Subcutaneous abdominal adipose tissue (tissue), 5 donors: Measurements from ENCODE around the gene MIOX.

Source experiments
- H3K27ac ChIP-seq: one replicate; pipeline ENCODE4 v1.7.0; 2013; ENCODE audit warnings: low read depth, mild to moderate bottlenecking, inconsistent platforms, low read length, moderate library complexity
- H3K27me3 ChIP-seq, 5 donors: one replicate each; pipeline ENCODE4 v1.7.0; 2013; ENCODE audit warnings: low read length in 5 of 5, inconsistent platforms in 1 of 5; ENCODE audit not compliant: control insufficient read depth in 5 of 5, insufficient read depth in 4 of 5
- H3K36me3 ChIP-seq, 5 donors: one replicate each; pipeline ENCODE4 v1.7.0; 2013; ENCODE audit warnings: low read length in 5 of 5; ENCODE audit not compliant: control insufficient read depth in 5 of 5, insufficient read depth in 5 of 5
- H3K4me1 ChIP-seq, 5 donors: one replicate each; pipeline ENCODE4 v1.7.0; 2013; ENCODE audit warnings: low read length in 5 of 5, mild to moderate bottlenecking in 3 of 5, moderate library complexity in 1 of 5; ENCODE audit not compliant: control insufficient read depth in 5 of 5, insufficient read depth in 5 of 5
- H3K4me3 ChIP-seq, 5 donors: one replicate each; pipeline ENCODE4 v1.7.0; 2013; ENCODE audit warnings: low read length in 5 of 5, low read depth in 1 of 5
- H3K9ac ChIP-seq, 5 donors: one replicate each; pipeline ENCODE4 v1.7.0; 2013; ENCODE audit warnings: low read length in 5 of 5, mild to moderate bottlenecking in 4 of 5, moderate library complexity in 3 of 5
- H3K9me3 ChIP-seq, 5 donors: one replicate each; pipeline ENCODE4 v1.7.0; 2013; ENCODE audit warnings: low read length in 5 of 5; ENCODE audit not compliant: control insufficient read depth in 5 of 5
- donor health status: healthy.
- donor health status: healthy.
- donor health status: healthy.
- donor health status: healthy.
- donor health status: healthy.

MIOX gene

DNA sequence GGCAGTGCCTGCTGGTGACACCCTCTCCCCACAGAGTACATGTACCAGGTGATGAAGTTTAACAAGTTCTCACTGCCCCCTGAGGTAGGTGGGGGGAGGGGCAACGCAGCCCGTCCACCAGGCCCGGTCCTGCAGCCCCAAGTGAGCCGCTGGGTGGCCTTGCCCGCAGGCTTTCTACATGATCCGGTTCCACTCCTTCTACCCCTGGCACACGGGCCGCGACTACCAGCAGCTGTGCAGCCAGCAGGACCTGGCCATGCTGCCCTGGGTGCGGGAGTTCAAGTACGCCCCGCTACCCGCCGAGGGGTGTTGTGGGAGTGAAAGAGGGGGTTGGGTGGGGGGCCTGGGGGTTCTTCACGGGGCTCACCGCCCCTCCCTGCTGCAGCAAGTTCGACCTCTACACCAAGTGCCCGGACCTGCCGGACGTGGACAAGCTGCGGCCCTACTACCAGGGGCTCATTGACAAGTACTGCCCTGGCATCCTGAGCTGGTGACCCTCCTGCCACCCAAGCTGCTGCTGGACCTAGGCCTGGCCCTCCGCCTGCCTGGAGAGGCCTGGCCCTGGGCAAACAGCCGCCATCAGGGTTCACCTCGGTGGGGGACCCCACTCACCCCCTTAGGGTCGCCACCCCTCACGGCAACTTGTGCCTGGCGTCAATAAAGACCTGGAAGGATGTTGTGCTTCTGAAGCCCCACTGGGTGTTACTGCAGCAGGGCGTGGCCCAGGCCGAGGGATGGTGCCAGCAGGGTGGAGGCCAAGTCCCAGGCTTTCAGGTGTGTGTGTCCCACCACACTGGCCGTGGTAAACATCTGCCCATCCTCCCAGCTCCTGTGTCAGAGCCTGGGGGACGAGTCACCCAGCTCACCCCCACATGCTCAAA is 2.9 kb downstream of the MIOX start:
- Histone ChIP-seq H3K9me3 (no peaks in the 10 kb centered on the region), H3K4me3 (no peak overlapping the region), H3K4me1 (no peaks in the 10 kb centered on the region), H3K27ac (no peak overlapping the region), H3K9ac (no peak overlapping the region), H3K36me3 (no peaks in the 10 kb centered on the region), H3K27me3 (peaks cover 9 to 29% (median 11%) of the 10 kb centered on the region in 5 donors)

DNA sequence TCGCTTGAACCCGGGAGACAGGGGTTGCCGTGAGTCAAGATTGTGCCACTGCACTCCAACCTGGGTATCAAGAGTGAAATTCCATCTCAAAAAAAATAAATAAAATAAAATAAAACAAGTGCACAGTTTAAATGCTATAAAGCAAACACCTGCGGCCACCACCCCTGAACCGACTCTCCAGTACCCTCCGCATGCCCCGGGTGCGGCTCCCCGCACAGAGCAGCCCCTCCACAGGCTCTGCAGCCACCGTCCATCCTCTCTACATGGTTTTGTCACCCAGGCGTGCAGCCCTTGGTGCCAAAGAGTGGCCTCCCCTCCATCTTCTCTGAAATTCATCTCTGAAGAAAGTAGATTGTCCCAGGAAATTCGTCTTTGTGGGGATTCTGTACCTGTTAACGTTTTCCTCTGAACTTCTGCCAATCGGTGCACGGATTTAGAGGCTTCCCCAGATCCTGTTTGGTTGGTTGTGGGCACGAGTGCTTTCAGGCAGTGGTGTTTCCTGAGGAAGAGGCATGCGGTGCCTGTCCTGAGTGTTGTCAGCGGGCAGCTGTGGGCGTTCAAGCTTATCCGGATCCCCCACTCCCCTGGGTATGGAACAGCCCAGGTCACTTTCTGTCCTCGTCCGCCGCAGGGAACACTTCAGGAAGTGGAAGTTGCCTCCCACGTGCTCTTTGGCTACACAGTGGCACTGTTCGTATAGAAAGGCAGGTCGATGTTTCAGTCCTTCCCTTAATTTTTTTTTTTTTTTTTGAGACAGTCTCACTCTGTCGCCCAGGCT is 4.1 kb downstream of the MIOX start:
- no peak overlapping the region for H3K27ac ChIP-seq
- no peaks in the 10 kb centered on the region for H3K36me3 ChIP-seq
- H3K9ac ChIP-seq: no peak overlapping the region
- H3K4me1 ChIP-seq: no peaks in the 10 kb centered on the region
- peaks cover 9 to 22% (median 11%) of the 10 kb centered on the region in 5 donors for H3K27me3 ChIP-seq
- H3K9me3 ChIP-seq: no peaks in the 10 kb centered on the region
- no peak overlapping the region for H3K4me3 ChIP-seq

DNA sequence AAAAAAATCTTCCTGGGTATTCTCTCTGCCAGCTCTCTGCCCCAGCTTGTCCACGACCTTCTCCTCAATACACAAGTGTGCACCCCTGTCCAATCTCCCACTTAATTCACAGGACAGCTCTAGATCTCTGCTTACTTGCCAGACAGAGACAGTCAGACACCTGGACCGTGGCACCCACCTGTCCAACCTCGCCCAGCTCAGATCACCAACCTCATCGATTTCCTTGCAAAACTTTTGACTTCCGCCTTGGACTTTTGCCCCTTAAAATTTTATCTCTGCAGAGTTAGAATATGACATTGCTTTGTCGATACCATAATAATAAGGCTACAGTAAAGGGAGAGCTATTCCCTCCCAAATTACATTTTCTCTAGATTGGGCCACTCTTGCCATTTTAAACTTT is 10.4 kb downstream of the MIOX start:
- peaks cover 0 to under 1% (median under 1%) of the 10 kb centered on the region in 5 donors for H3K36me3 ChIP-seq
- no peak overlapping the region for H3K9ac ChIP-seq
- peaks cover 0 to 3% (median 0%) of the 10 kb centered on the region in 5 donors for H3K27me3 ChIP-seq
- H3K4me1 ChIP-seq: peaks cover 0 to 5% (median 0%) of the 10 kb centered on the region in 5 donors
- H3K27ac ChIP-seq: no peak overlapping the region
- no peaks in the 10 kb centered on the region for H3K9me3 ChIP-seq
- H3K4me3 ChIP-seq: no peak overlapping the region

DNA sequence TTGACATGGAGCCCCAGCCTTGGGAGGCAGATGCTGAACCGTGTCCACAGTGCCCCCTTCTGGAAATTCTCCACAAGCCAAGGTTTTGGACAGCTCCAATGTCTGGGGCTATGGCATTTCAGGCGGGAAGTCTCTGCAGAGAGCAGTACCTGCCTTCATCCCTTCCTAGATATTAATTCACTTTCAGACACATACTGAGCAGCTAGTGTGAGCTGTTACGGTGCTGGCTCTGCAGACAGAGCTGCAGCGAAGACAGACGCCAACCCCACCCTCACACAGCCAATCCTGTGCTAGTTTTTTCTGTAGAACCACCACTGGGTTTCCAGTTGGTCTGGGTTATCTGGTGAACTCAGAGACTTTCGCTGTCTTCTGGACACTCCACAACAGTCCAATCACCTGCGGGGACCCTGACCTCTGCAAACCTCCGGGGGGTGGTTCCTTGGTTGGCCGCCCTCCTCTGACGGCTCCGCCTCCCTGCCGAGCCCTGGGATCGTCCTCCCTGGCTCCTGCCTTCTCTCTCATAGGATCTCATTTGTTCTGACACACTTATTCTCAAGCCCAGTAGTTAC is 11.7 kb downstream of the MIOX start:
- H3K27me3 ChIP-seq: peaks cover 0 to 3% (median 0%) of the 10 kb centered on the region in 5 donors
- peaks cover 0 to 14% (median 13%) of the 10 kb centered on the region in 5 donors for H3K36me3 ChIP-seq
- H3K9ac ChIP-seq: no peak overlapping the region
- H3K4me1 ChIP-seq: peaks cover 0 to 5% (median 0%) of the 10 kb centered on the region in 5 donors
- H3K27ac ChIP-seq: no peak overlapping the region
- no peaks in the 10 kb centered on the region for H3K9me3 ChIP-seq
- no peak overlapping the region for H3K4me3 ChIP-seq

DNA sequence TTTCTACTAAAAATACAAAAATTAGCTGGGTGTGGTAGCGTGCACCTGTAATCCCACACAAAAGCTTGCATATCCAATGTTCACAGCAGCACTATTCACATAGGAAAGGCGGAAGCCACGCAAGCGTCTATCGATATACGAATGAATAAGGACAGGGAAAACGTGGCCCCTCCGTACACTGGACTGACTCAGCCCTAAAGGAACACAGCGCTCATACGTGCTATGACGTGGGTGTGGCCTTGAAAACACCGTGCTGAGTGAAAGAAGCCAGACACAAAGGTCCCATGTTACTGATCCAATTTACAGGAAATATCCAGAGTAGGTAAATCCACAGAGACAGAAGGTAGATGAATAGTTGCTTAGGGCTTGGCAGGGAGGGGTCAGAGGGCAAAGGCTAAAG is 13.8 kb downstream of the MIOX start:
- Histone ChIP-seq H3K36me3 (peaks cover 0 to 28% (median 27%) of the 10 kb centered on the region in 5 donors), H3K4me1 (peaks cover 0 to 5% (median 0%) of the 10 kb centered on the region in 5 donors), H3K27ac (no peak overlapping the region), H3K27me3 (peaks cover 0 to 3% (median 0%) of the 10 kb centered on the region in 5 donors), H3K4me3 (no peak overlapping the region), H3K9me3 (no peaks in the 10 kb centered on the region), H3K9ac (no peak overlapping the region)

DNA sequence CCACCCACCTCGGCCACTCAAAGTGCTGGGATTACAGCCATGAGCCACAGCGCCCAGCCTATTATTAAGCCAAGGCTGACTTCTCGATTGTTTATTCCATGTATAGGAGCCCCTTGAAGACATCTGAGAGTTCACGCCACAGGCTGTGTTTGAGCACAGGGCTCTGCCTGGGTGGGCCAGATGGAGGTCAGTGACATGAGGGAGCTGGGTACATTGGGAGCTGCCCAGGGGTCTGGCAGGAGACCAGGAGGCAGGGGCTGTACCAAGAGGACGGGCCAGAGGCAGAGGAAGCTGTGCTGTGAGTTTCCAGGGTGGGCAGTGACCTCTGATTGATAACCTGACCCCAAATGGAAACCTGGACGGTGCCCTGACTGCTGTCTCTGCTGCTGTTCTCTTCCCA is 15.4 kb downstream of the MIOX start:
- Histone ChIP-seq H3K9ac (no peak overlapping the region), H3K4me3 (no peak overlapping the region), H3K27me3 (peaks cover 0 to 3% (median 0%) of the 10 kb centered on the region in 5 donors), H3K4me1 (peaks cover 0 to 17% (median 14%) of the 10 kb centered on the region in 5 donors), H3K27ac (no peak overlapping the region), H3K9me3 (no peaks in the 10 kb centered on the region), H3K36me3 (peaks cover 0 to 35% (median 34%) of the 10 kb centered on the region in 5 donors)

DNA sequence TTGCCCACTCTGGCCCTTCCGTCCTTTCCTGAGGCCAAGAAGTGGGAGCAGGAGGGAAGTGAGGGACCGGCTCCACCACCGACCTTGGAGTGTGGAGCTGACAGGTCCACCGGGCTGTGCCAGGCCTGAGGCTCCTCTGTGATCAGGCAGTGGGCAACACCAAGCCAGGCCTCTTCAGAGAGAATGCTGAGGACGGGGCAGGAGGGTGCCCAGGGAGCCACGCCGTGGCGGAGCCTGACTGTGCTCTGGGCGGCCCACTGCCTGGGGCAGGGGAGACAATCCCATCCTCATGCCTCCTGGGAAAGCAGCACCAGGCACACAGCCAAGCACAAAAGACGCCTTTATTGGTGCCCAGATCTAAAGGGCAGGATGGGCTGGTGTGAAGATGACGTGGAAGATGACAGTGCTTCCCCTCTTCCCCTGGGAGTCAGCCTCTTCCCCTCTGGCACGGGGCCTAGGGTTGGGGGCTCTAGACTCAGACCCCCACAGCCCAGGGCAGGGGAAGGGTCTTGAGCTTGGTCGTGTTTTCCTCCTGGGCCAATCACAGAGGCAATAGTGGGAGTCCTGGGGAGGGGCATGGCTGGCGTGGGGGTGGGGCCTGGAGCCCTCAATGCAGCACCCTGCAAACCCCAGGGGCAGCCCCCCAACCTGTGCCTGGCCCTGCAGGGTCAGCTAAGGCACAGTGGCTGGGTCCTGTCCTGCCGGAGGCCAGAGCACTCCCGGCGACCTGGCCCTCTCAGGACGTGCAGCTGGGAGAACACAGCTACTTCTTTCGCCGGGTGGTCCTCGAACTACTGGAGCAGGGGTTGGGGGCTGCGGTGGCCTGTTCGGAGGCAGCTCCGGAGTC is 16.2 kb downstream of the MIOX start:
- peaks cover 0 to 35% (median 34%) of the 10 kb centered on the region in 5 donors for H3K36me3 ChIP-seq
- H3K9me3 ChIP-seq: no peaks in the 10 kb centered on the region
- no peak overlapping the region for H3K27ac ChIP-seq
- H3K4me3 ChIP-seq: no peak overlapping the region
- peaks cover 0 to under 1% (median 0%) of the 10 kb centered on the region in 5 donors for H3K27me3 ChIP-seq
- no peak overlapping the region for H3K9ac ChIP-seq
- H3K4me1 ChIP-seq: peaks cover 0 to 20% (median 16%) of the 10 kb centered on the region in 5 donors

DNA sequence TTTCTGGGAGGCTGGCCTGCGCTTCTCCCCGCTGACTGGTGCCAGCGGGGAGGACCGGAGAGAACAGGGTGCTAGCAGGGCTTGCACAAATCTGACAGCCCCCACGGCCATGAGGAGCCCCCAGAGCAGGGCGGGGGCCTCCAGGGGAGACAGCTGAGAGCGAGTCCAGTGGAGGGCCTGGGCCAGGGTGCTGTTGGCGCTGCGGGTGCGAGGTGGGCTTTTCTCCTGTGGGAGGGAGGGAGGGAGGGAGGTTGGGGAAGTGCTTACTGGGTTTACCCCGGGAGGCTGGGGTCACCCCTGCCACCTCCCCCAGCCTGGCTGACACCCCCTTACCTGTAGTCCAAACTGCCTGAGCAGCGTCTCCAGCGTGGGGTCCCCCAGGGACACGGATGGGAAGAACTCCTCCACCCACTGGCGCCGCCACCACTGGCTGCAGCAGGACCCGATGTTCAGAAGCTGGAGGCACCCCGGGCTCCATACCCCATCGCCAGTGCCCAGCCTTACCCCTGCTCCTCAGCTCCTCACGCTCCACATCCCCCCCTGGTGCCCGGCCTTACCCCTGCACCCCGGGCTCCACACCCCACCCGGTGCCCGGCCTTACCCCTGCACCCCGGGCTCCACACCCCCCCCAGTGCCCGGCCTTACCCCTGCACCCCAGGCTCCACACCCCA is 17.0 kb downstream of the MIOX start:
- H3K36me3 ChIP-seq: peaks cover 0 to 35% (median 34%) of the 10 kb centered on the region in 5 donors
- H3K9me3 ChIP-seq: no peaks in the 10 kb centered on the region
- H3K9ac ChIP-seq: no peak overlapping the region
- H3K27ac ChIP-seq: no peak overlapping the region
- no peak overlapping the region for H3K4me3 ChIP-seq
- no peaks in the 10 kb centered on the region for H3K27me3 ChIP-seq
- H3K4me1 ChIP-seq: peaks cover 0 to 19% (median 18%) of the 10 kb centered on the region in 5 donors
